NOMO-1 treated with DMSO at 0.1 percent for 48 hours (cell line): ENCODE data around the gene RAB5A.
"Not testable (repeated sequence)": the region's sequence is repeated elsewhere in the genome, so short reads cannot be mapped to it uniquely, and the experiment has no call there.

Source experiments
- DNase-seq: peaks from one replicate; lab custom pipeline; 2025; ENCODE audit not compliant: unreplicated experiment; lab: John Stamatoyannopoulos, UW

The RAB5A gene

GRCh38 chr3:19947549-19948225 lies 790 bp downstream of the RAB5A start:
- DNase-seq = peak; percentile 22

GRCh38 chr3:19948226-19948591 lies 1.3 kb downstream of the RAB5A start:
- no peak for DNase-seq

- no peak for DNase-seq
Measured at GRCh38 chr3:19950316-19950715, 3.4 kb downstream of the RAB5A start.

GRCh38 chr3:19954676-19955075 lies 7.8 kb downstream of the RAB5A start:
- no peak for DNase-seq

GRCh38 chr3:19957354-19957753 lies 10.5 kb downstream of the RAB5A start:
- DNase-seq = not testable (repeated sequence)

- DNase-seq = no peak
Measured at GRCh38 chr3:19959505-19959904, 12.6 kb downstream of the RAB5A start.

- DNase-seq = no peak
Measured at GRCh38 chr3:19960696-19961095, 13.8 kb downstream of the RAB5A start.

GRCh38 chr3:19961960-19962359 lies 15.1 kb downstream of the RAB5A start:
- DNase-seq = no peak

GRCh38 chr3:19967208-19967607 lies 20.3 kb downstream of the RAB5A start:
- no peak for DNase-seq

GRCh38 chr3:19967812-19968211 lies 20.9 kb downstream of the RAB5A start:
- no peak for DNase-seq

GRCh38 chr3:19970327-19970726 lies 23.4 kb downstream of the RAB5A start:
- no peak for DNase-seq

- DNase-seq = no peak
Measured at GRCh38 chr3:19972054-19972453, 25.2 kb downstream of the RAB5A start.

GRCh38 chr3:19988904-19989303 lies 42.0 kb downstream of the RAB5A start:
- not testable (repeated sequence) for DNase-seq

GRCh38 chr3:19994796-19995195 lies 47.9 kb downstream of the RAB5A start:
- DNase-seq = no peak

- no peak for DNase-seq
Measured at GRCh38 chr3:19997502-19997901, 50.6 kb downstream of the RAB5A start.

GRCh38 chr3:20001932-20002331 lies 55.0 kb downstream of the RAB5A start:
- no peak for DNase-seq

GRCh38 chr3:20007960-20008359 lies 61.1 kb downstream of the RAB5A start:
- DNase-seq = no peak

GRCh38 chr3:20008646-20009045 lies 61.7 kb downstream of the RAB5A start:
- DNase-seq = no peak

- DNase-seq = no peak
Measured at GRCh38 chr3:20012164-20012563, 65.3 kb downstream of the RAB5A start, which contains the start of gene PP2D1. Gene PP2D1 (minus strand): TSS chr3:20012264. CDS start chr3:20012072, 192 bp downstream.

- DNase-seq = no peak
Measured at GRCh38 chr3:20013396-20013795, 66.5 kb downstream of the RAB5A start.

- no peak for DNase-seq
Measured at GRCh38 chr3:20015525-20015924, 68.6 kb downstream of the RAB5A start.

- not testable (repeated sequence) for DNase-seq
Measured at GRCh38 chr3:20016076-20016475, 69.2 kb downstream of the RAB5A start.

GRCh38 chr3:20022954-20023622 lies 76.2 kb downstream of the RAB5A start:
- DNase-seq = no peak
